HG03354 (cell line): ENCODE data around the gene HEATR5A.
"Not testable (repeated sequence)": the region's sequence is repeated elsewhere in the genome, so short reads cannot be mapped to it uniquely, and the experiment has no call there.

ENCODE experiments used
- ATAC-seq: cut with Tn5 transposase; IDR thresholded peaks from one replicate; pipeline ENCODE4 v1.9.1; 2021; ENCODE audit warnings: mild to moderate bottlenecking; ENCODE audit not compliant: unreplicated experiment, poor library complexity, severe bottlenecking

Gene HEATR5A

GRCh38 chr14:31395119-31395518, 25.2 kb downstream of the HEATR5A start:
- ATAC-seq, result no peak

DNA sequence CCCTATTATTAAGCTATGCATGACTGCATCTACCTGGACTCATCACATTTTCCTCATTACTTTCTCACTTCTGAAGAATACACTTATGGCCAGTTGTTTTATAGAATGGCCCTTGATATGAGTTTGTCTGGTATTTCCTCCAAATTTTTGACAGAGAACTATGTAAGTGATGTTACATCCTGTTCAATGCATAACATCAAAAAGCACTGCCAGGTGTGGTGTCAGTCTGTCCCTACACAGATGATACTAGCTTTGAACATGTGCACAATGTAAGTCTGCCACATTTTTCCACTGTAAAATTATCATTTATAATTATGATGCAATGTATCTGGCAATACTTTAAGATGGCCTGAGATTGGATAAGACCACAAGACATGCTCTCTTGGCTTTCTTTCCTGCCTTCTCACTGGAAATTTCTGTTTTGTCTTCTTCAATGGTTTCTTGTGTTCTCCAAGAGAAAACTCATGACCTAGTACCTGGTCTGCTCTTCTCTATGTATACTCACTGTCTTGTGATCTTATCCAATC, 28.3 kb downstream of the HEATR5A start:
- ATAC-seq, result no peak

GRCh38 chr14:31391473-31391872, 28.9 kb downstream of the HEATR5A start:
- no peak for ATAC-seq

- no peak for ATAC-seq
Measured at GRCh38 chr14:31389946-31390345, 30.4 kb downstream of the HEATR5A start.

DNA sequence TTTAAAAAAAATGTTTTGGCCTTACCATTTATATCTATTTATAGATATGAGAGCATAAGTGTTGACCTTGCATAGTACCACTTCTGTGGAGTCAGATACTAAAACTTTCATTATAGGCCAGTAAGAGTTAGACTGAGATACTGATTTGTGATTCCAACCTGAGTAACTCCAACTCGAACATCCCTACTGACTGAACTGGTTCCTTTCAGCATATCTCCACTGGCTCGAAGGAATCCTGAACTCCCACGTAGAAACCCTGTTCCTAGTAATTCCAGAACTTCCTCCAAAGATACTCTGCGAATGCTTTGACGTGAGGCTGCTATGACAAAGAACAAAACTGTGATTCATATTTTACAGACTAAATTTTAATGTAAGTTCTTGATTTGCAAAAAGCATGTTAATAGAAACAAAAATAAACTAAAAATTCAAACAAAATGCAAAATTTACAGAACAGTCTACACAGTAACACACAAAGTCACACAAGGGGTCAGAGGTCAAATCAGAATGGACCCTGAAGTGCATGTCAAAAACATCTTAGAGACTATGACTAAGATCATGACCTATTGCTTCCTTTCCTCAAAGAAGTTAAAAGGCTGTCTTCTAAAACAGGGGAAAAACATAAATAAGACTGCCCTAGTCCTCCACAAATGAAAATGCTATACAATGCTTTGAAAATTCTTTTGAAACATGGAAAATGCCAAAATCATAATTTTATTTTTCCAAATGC, 31.5 kb downstream of the HEATR5A start:
- ATAC-seq, result no peak

- no peak for ATAC-seq
Measured at GRCh38 chr14:31387091-31387490, 33.3 kb downstream of the HEATR5A start.

DNA sequence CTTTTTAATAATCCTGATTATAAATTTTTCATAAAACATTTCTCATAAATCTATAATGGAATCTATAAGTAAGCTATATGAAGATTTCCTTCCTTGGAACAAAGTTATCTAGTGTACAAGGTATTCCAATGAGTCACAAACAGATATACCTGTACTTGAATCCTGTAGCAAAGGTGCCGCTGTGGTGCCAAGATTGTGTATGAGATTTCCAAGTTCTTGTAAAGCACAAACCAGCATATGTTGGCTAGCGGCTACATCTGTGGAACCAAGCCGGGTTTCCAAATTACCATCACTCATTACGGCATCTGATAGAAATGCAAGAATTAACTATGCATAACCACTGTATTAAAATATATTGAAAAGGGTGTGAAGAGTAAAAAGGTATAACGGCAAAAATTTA, 34.1 kb downstream of the HEATR5A start:
- no peak for ATAC-seq

DNA sequence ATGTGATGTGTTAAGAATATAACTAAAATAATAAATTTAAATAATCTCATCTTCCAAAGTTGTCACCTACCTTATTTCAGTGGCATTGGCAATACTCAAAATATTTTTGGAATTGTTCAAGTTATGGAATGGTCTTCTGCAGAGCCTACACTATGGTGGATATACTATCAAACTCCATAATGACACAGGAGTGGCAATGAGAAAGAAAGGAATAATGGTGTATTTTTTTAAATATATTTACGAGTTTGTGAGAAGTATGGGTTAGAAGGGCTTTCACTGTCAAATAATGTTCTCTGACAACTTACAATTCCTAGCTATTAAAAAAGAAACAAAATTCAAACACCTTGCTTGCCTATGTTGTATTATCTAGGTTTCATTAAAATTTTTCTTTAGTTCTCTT, 38.1 kb downstream of the HEATR5A start:
- ATAC-seq, result no peak

GRCh38 chr14:31380106-31380505, 40.2 kb downstream of the HEATR5A start:
- ATAC-seq, result no peak

DNA sequence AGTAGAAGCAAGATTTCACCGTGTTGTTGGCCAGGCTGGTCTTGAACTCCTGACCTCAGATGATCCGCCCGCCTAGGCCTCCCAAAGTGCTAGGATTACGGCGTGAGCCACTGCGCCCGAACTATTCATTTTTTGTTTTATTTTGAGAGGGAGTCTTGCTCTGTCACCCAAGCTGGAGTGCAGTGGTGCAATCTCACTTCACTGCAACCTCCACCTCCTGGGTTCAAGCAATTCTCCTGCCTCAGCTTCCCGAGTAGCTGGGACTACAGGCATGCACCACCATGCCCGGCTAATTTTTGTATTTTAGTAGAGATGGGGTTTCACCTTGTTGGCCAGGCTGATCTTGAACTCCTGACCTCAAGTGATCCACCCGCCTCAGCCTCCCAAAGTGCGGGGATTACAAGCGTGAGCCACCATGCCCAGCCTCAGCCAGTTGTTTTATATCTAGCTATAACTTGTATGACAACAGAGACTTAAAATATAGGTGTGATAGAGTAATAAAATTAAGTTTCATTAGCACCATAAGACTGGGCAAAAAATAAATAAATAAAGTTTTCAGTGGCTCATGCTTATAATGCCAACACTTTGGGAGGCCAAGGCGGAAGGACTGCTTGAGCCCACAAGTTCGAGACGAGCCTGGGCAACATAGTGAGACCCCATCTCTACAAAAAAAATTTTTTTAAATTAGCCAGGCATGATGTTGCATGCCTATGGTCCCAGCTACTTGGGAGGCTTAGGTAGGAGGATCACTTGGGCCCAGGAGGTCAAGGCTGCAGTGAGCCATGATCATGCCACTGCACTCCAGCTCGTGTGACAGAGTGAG, 41.0 kb downstream of the HEATR5A start:
- not testable (repeated sequence) for ATAC-seq

GRCh38 chr14:31377433-31377832, 42.9 kb downstream of the HEATR5A start:
- no peak for ATAC-seq

GRCh38 chr14:31371646-31372045, 48.7 kb downstream of the HEATR5A start:
- no peak for ATAC-seq

GRCh38 chr14:31363331-31364073, 56.8 kb downstream of the HEATR5A start:
- no peak for ATAC-seq

GRCh38 chr14:31362746-31363145, 57.6 kb downstream of the HEATR5A start:
- no peak for ATAC-seq

DNA sequence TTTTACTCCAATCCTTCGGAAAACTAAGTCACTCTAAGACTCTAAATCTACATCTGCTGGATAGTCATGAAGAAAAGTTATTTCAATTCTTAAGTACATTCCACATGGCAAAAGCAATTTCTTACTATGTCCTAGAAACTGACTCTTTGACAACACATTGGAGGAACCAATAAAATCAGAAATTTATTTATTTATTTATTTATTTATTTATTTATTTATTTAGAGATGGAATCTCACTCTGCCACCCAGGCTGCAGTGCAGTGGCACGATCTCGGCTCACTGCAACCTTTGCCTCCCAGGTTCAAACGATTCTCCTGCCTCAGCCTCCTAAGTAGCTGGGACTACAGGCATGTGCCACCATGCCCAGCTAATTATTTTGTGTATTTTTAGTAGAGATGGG, 58.6 kb downstream of the HEATR5A start:
- ATAC-seq, result not testable (repeated sequence)

- no peak for ATAC-seq
Measured at GRCh38 chr14:31360919-31361662, 59.3 kb downstream of the HEATR5A start.

DNA sequence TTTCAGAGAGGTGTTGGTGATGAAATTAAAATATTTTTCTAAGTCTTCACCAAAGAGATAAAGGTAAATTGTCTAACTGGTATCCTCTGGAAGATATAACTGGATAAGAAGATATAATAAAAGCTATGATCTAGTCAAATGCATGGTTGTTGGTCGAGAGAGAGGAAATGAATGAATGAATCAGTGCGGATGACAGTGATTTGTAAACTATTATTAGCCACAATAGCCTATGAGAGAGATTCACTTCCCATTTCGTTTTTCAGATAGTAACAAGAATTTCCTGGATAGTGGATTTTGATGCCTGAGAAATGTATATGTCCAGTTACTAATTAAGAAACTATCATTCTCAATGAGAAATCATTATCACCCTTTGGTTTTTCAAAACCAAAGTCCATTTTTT, 63.1 kb downstream of the HEATR5A start:
- ATAC-seq, result no peak

GRCh38 chr14:31346097-31346496, 74.3 kb downstream of the HEATR5A start:
- no peak for ATAC-seq

- no peak for ATAC-seq
Measured at GRCh38 chr14:31341280-31341679, 79.1 kb downstream of the HEATR5A start.
